Stimulated activated CD4-positive, alpha-beta T cell treated with anti-CD3 and anti-CD28 coated beads, Interleukin-4, amount 100 ng/mL, for 48 hours (primary cell): ENCODE data around the gene CCDC142.
A peak's percentile ranks its signal among the peaks of the same experiment; 100 is the strongest.

ENCODE experiments used
- DNase-seq, 2 donors: peaks; one replicate each; pipeline ENCODE4 v3.0.0-alpha.2; 2020; ENCODE audit warnings: low read depth in 2 of 2

Gene CCDC142

GRCh38 chr2:74513605-74514367 is 31.0 kb upstream of the CCDC142 start:
- DNase-seq = no peak

- no peak for DNase-seq
Measured at GRCh38 chr2:74512744-74513604, 30.2 kb upstream of the CCDC142 start.

DNA sequence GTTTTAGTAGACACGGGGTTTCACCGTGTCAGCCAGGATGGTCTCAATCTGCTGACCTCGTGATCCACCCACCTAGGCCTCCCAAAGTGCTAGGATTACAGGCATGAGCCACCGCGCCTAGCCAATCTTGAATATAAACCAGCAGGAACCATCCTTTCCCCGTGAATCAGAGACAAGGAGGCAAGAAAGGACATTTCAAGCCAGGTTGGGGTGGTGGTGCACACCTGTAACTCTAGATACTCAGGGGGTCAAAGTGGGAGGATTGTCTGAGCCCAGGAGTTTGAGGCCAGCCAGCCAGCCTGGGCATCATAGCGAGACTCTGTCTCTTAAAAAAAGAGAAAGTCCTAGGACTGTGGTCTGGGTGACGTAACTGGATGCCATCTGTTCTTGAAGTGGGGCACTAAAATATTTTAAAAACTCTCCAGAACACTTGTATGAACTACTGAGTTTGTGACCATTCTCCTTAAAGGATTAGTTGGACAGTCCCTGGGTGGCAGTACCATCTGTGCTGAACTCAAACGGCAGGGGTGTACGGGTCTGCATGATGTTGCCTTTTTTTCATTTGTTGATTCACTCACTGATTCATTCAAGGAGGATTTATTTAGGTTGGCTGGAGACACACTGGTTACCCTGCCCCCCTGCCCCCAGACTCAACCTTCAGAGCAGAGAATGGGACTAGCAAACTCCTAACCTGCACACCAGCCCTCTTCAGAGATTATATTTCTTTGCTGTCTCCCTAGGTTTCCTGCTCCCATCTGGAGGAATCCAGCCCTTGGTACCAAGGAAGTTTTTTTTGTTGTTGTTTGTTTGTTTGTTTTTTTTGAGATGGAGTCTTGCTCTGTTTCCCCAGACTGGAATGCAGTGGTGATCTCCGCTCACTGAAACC is 28.5 kb upstream of the CCDC142 start:
- no peak for DNase-seq

DNA sequence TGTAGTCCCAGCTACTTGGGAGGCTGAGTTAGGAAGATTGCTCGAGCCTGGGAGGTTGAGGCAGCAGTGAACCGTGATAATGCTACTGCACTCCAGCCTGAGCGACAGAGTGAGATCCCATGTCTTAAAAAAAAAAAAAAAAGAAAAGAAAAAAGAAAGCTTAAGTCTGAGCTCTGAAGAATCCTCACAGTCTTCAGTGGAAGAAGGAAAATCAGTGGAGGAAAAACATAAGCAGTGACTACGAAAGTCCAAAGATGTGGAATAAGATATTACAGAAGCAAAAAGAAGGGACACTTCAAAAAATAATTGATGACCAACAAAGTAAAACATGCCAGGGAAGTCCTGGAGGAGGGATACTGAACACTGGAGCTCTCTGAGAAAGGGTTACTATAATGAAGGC is 27.5 kb upstream of the CCDC142 start:
- DNase-seq = no peak

GRCh38 chr2:74507926-74508520 is 25.2 kb upstream of the CCDC142 start:
- DNase-seq = no peak

GRCh38 chr2:74507145-74507925 is 24.5 kb upstream of the CCDC142 start, which contains the start of gene PCGF1:
PCGF1 (minus strand) TSS chr2:74507695; CDS start chr2:74507668, 27 bp downstream.
- DNase-seq = peak; percentile 98 to 99

- no peak for DNase-seq
Measured at GRCh38 chr2:74505448-74506246, 22.8 kb upstream of the CCDC142 start.

DNA sequence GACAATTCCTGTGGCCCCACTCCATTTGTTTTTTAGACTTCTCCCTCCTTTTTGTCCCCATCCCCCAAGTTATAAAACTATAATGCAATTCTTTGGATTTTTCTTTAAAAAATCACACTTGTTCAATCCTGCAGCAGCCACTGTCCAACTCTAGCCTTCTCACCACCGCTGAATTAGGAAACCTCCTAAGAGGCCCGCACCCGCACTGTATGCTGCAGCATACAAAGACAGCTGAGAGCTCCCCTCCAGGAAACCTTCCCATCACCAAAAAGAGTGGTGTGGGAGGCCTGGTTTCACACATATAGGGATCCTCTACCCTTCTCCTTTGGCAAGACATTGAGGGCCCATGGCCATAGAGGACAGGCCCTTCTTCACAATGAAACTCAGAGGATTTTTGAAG is 21.8 kb upstream of the CCDC142 start:
- DNase-seq = no peak

DNA sequence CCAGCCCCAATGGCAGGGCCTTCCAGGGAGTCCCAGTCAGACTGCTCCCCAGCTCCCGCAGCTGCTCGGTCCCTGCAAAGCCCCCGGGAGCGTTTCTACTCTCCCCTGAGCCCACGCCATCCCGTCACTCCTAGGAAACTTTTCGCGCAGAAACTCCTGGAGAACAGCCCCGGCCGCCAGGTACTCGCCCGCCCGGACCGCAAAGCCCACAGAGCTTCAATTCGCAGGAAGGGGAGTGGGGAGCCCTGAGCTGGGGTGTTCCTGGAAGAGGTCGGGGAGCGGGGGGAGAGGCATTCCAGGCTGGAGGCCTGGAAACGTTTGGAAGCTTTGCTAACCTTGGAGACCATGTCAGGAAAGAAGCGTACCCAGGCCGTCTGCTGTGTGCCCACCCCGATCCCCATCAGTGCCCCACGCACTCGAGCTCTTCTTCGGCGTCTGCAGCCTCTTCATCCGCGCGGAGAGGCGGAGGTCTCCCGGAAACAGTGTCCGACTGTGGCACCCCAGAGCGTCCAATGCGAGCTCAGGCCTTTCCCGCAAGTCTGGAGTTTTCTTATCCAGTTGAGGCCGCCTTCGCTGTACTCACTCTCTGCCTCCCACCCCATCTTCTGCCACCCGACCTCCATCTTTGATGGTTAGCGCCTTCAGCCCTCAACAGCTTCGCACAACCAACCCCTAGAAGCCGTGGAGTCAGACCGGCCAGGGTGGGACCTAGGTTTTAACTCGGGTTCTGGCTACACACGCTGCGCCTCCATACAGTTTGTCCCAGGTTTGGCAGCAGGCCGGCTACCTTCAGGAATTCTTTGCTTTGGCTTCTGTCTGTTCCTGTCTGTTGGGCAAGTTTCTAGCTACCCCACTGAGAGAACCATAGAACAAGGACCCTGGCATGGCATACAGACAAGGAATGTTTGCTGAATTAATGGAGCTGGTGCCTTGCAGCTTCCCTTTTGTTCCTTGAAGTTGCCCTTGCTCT is 21.0 kb upstream of the CCDC142 start:
- no peak for DNase-seq

GRCh38 chr2:74502720-74503505 is 20.1 kb upstream of the CCDC142 start:
- DNase-seq = peak in 1 of 2 donors; percentile 39

DNA sequence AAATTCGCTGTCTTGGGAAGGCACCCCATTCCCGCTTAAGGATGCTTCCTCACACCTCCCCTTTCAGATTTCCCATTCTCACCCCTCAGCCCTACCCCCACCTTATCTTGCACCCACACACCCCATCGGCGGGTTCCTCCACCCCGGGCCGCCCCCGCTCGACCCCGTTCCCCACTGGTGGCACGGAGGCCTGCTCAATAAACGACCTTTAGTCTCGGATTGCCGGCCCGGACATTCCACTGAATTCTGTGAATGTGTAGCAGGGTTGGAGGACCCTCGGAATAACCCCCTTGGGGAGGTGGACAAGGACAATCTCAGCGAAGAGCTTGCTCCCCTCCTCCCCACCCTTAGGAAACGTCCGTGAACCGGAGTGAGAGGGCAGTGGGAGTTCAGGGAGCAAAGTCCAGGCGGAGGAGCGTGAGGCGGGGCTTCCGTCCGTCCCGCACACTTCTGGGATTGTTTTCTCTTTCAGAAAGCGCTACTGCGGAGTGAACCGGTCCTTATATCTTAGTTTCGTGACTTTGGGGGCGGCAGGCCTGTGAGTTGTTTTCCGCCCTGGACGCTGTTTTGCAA is 19.4 kb upstream of the CCDC142 start:
- no peak for DNase-seq

GRCh38 chr2:74501335-74502071 is 18.7 kb upstream of the CCDC142 start:
- no peak for DNase-seq

- DNase-seq = no peak
Measured at GRCh38 chr2:74500578-74500946, 17.8 kb upstream of the CCDC142 start.

GRCh38 chr2:74499940-74500577 is 17.3 kb upstream of the CCDC142 start:
- no peak for DNase-seq

GRCh38 chr2:74499267-74499939 is 16.6 kb upstream of the CCDC142 start, which contains the start of gene LBX2:
LBX2 (minus strand) TSS chr2:74499603; CDS start chr2:74499537, 66 bp downstream.
- DNase-seq = peak in 1 of 2 donors; percentile 43
